ENCODE data around the gene HSPA12B.

The HSPA12B gene

GRCh38 chr20:3753501-3754275 is 21.2 kb downstream of the HSPA12B start:
- POLR2A ChIA-PET = interaction anchor here (0.9 to 3.2 kb wide), 3 partner anchors 14 to 65 kb away, joined by 3 to 17 read pairs (median 4); partner anchors contain the start of gene ADISSP
- Histone ChIP-seq H3K36me3 (ENCODE audit: control insufficient read depth in 2 of 2, insufficient read depth in 1 of 2, low read length in 2 of 2) (peaks cover 0 to 51% of the 10 kb centered on the region in 2 experiments; a peak in 1 of 3 replicates), H3K4me3 (ENCODE audit: low read depth, low read length) (no peak overlapping the region), H3K27ac (ENCODE audit: extremely low read depth, low read depth, low read length) (no peak overlapping the region), H3K9me3 (ENCODE audit: control insufficient read depth, insufficient read depth, low read depth, low read length) (no peaks in the 10 kb centered on the region), H3K4me1 (ENCODE audit: control insufficient read depth, insufficient read depth, low read length) (peaks cover 4% of the 10 kb centered on the region; the same call in 1 of the 2 replicates)
- no peak for TF ChIP-seq ZNF214 (tag by site-specific recombination; IDR thresholded peaks at IDR 0.05; ENCODE audit: borderline replicate concordance)
- peak; percentile 28; the same call in 1 of the 2 replicates for TF ChIP-seq EGR2 (tag by site-specific recombination; IDR thresholded peaks at IDR 0.05; ENCODE audit: low read depth)
- no peak for TF ChIP-seq REPIN1 (tag by site-specific recombination; IDR thresholded peaks at IDR 0.05; ENCODE audit: low read depth)
- TF ChIP-seq ZNF473 (tag by site-specific recombination; IDR thresholded peaks at IDR 0.05) = no peak
- no peak for TF ChIP-seq ZNF341 (tag by site-specific recombination; IDR thresholded peaks at IDR 0.05; ENCODE audit: low read depth)
- no peak for TF ChIP-seq ZNF558 (tag by site-specific recombination; IDR thresholded peaks at IDR 0.05)
- no peak for TF ChIP-seq ZNF449 (tag by site-specific recombination; IDR thresholded peaks at IDR 0.05)
- TF ChIP-seq ZNF777 (tag by site-specific recombination; IDR thresholded peaks at IDR 0.05; ENCODE audit: borderline replicate concordance) = no peak
- peak; percentile 15; the same call in 1 of the 2 replicates for TF ChIP-seq KLF1 (tag by site-specific recombination; IDR thresholded peaks at IDR 0.05)
- TF ChIP-seq SCRT2 (tag by site-specific recombination; IDR thresholded peaks at IDR 0.05) = no peak
- no peak for TF ChIP-seq ZNF580 (tag by site-specific recombination; IDR thresholded peaks at IDR 0.05)
- TF ChIP-seq ZNF785 (tag by site-specific recombination; IDR thresholded peaks at IDR 0.05) = no peak
- TF ChIP-seq ZNF157 (tag by site-specific recombination; IDR thresholded peaks at IDR 0.05) = no peak
- no peak for TF ChIP-seq OVOL3 (tag by site-specific recombination; IDR thresholded peaks at IDR 0.05)
- TF ChIP-seq KLF8 (tag by site-specific recombination; IDR thresholded peaks at IDR 0.05) = 0 out of 2 replicates have a peak, but pooled peaks have one; percentile 17
- TF ChIP-seq SCRT1 (tag by site-specific recombination; IDR thresholded peaks at IDR 0.05; ENCODE audit: borderline replicate concordance) = no peak
- TF ChIP-seq ZXDB (tag by site-specific recombination; IDR thresholded peaks at IDR 0.05) = no peak
- TF ChIP-seq CTCF (tag by site-specific recombination; IDR thresholded peaks at IDR 0.05) = no peak
- no peak for TF ChIP-seq ZNF654 (tag by site-specific recombination; IDR thresholded peaks at IDR 0.05; ENCODE audit: low read depth)
- no peak for TF ChIP-seq ZNF202 (tag by site-specific recombination; IDR thresholded peaks at IDR 0.05; ENCODE audit: borderline replicate concordance)
- TF ChIP-seq ZNF571 (tag by site-specific recombination; IDR thresholded peaks at IDR 0.05) = no peak
- no peak for TF ChIP-seq ZNF701 (tag by site-specific recombination; IDR thresholded peaks at IDR 0.05)
- TF ChIP-seq ZNF704 (tag by site-specific recombination; IDR thresholded peaks at IDR 0.05) = no peak
- no peak for TF ChIP-seq TRIM28 (IDR thresholded peaks at IDR 0.05; ENCODE audit: borderline replicate concordance, low read length)
- CTCF ChIA-PET = interaction anchor here (0.7 to 9.8 kb wide), 19 partner anchors 9 to 393 kb away, joined by 3 to 133 read pairs (median 5); partner anchors contain the start of genes ADISSP and SPEF1
